ENCODE measurements around the gene COPZ1. TPM values are rescaled to one million over a fixed set of nuclear protein-coding genes. Genes with fewer than 3 reads are reported as not detected.

The COPZ1 gene
- total and polyA plus RNA-seq, 4 donors: 98.8 to 163 (median 136) TPM

GRCh38 chr12:54363047-54363446, 38.1 kb downstream of the COPZ1 start:
- Histone ChIP-seq H3K9me3 (ENCODE audit: control insufficient read depth in 4 of 4, insufficient read depth in 3 of 4, low read length in 3 of 4) (no peaks in the 10 kb centered on the region), H3K4me3 (no peak overlapping the region), H3K27ac (ENCODE audit: low read depth in 1 of 2, low read length in 1 of 2) (no peak overlapping the region), H3K4me1 (ENCODE audit: control insufficient read depth in 5 of 5, insufficient read depth in 5 of 5, low read length in 5 of 5) (peaks cover 0 to 12% (median 5%) of the 10 kb centered on the region in 5 donors), H3K36me3 (ENCODE audit: control insufficient read depth in 4 of 4, insufficient read depth in 4 of 4, low read length in 4 of 4) (no peaks in the 10 kb centered on the region), H3K9ac (ENCODE audit: insufficient read depth in 1 of 2, low read length in 2 of 2) (no peak overlapping the region), H3K27me3 (ENCODE audit: control insufficient read depth in 3 of 3, insufficient read depth in 3 of 3, low read length in 2 of 3) (peaks cover 0 to 3% (median 0%) of the 10 kb centered on the region in 3 donors)
- TF ChIP-seq, protein P1, sequence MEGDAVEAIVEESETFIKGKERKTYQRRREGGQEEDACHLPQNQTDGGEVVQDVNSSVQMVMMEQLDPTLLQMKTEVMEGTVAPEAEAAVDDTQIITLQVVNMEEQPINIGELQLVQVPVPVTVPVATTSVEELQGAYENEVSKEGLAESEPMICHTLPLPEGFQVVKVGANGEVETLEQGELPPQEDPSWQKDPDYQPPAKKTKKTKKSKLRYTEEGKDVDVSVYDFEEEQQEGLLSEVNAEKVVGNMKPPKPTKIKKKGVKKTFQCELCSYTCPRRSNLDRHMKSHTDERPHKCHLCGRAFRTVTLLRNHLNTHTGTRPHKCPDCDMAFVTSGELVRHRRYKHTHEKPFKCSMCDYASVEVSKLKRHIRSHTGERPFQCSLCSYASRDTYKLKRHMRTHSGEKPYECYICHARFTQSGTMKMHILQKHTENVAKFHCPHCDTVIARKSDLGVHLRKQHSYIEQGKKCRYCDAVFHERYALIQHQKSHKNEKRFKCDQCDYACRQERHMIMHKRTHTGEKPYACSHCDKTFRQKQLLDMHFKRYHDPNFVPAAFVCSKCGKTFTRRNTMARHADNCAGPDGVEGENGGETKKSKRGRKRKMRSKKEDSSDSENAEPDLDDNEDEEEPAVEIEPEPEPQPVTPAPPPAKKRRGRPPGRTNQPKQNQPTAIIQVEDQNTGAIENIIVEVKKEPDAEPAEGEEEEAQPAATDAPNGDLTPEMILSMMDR (IDR thresholded peaks at IDR 0.05; ENCODE audit: control extremely low read depth, extremely low read depth): no peak
- ATAC-seq (ENCODE audit: insufficient read depth, low FRiP score) (no peak), DNase-seq (no peak)
- 56 to 74% methylated on average over 8 of the region's 8 CpGs for WGBS, 2 donors

- Histone ChIP-seq H3K27ac (ENCODE audit: low read depth in 1 of 2, low read length in 1 of 2) (no peak overlapping the region), H3K27me3 (ENCODE audit: control insufficient read depth in 3 of 3, insufficient read depth in 3 of 3, low read length in 2 of 3) (peaks cover 0 to 3% (median 0%) of the 10 kb centered on the region in 3 donors), H3K4me3 (no peak overlapping the region), H3K9me3 (ENCODE audit: control insufficient read depth in 4 of 4, insufficient read depth in 3 of 4, low read length in 3 of 4) (no peaks in the 10 kb centered on the region), H3K4me1 (ENCODE audit: control insufficient read depth in 5 of 5, insufficient read depth in 5 of 5, low read length in 5 of 5) (peaks cover 0 to 13% (median 2%) of the 10 kb centered on the region in 5 donors), H3K36me3 (ENCODE audit: control insufficient read depth in 4 of 4, insufficient read depth in 4 of 4, low read length in 4 of 4) (no peaks in the 10 kb centered on the region), H3K9ac (ENCODE audit: insufficient read depth in 1 of 2, low read length in 2 of 2) (no peak overlapping the region)
- WGBS, 2 donors: 56 to 76% methylated on average over 6 of the region's 6 CpGs
- DNase-seq: no peak
- ATAC-seq (ENCODE audit: insufficient read depth, low FRiP score): no peak
- TF ChIP-seq, protein P1 (IDR thresholded peaks at IDR 0.05; ENCODE audit: control extremely low read depth, extremely low read depth): no peak
Observed at GRCh38 chr12:54363618-54364017, 38.7 kb downstream of the COPZ1 start.

DNA sequence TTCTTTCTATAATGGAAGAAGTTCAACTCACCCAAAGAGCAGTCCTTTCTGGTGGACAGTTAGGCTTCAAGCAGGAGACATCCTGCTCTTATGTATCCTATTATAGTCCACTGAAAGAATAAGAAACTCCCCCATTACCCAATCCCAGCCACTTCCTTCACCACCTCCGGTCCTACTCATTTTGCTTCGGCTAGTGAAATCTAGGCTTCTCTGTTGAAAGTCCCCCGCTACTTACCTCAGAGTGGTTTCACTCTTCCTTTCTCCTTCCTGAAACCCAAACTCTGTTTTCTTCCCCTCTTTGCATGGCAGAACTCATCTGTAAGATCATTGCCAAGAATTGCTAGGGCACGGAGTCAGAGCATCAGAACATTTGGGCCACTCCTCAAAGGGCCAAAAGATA, 39.5 kb downstream of the COPZ1 start, which contains the start of gene GPR84:
Gene GPR84, minus strand, starts transcription at position 74 of the 400 bp plus-strand sequence. CDS start 635 bp downstream, outside the sequence.
- ATAC-seq (ENCODE audit: insufficient read depth, low FRiP score) (no peak), DNase-seq (no peak)
- H3K27ac ChIP-seq (ENCODE audit: low read depth in 1 of 2, low read length in 1 of 2): no peak within 1 kb of the TSS
- peaks cover 0 to 20% (median 8%) of the 10 kb centered on the region in 5 donors for H3K4me1 ChIP-seq (ENCODE audit: control insufficient read depth in 5 of 5, insufficient read depth in 5 of 5, low read length in 5 of 5)
- H3K27me3 ChIP-seq (ENCODE audit: control insufficient read depth in 3 of 3, insufficient read depth in 3 of 3, low read length in 2 of 3): peaks cover 0 to 3% (median 0%) of the 10 kb centered on the region in 3 donors
- H3K4me3 ChIP-seq: no peak within 1 kb of the TSS
- no peak within 1 kb of the TSS for H3K9ac ChIP-seq (ENCODE audit: insufficient read depth in 1 of 2, low read length in 2 of 2)
- 26 to 53% methylated on average over 4 of the region's 4 CpGs for WGBS, 2 donors
- H3K9me3 ChIP-seq (ENCODE audit: control insufficient read depth in 4 of 4, insufficient read depth in 3 of 4, low read length in 3 of 4): no peaks in the 10 kb centered on the region
- TF ChIP-seq, protein P1 (IDR thresholded peaks at IDR 0.05; ENCODE audit: control extremely low read depth, extremely low read depth): no peak
- no peaks in the 10 kb centered on the region for H3K36me3 ChIP-seq (ENCODE audit: control insufficient read depth in 4 of 4, insufficient read depth in 4 of 4, low read length in 4 of 4)
